Mucosa of rectum (tissue), 2 donors: ENCODE measurements around the gene MYNN.

ENCODE experiments used
- H3K27ac ChIP-seq, 2 donors: one replicate each; pipeline ENCODE4 v1.7.0; 2013; ENCODE audit warnings: inconsistent platforms in 2 of 2, low read depth in 2 of 2, low read length in 2 of 2
- H3K27me3 ChIP-seq, 2 donors: one replicate each; pipeline ENCODE4 v1.7.0; 2013; ENCODE audit warnings: low read length in 2 of 2; ENCODE audit not compliant: control insufficient read depth in 2 of 2, insufficient read depth in 2 of 2
- H3K36me3 ChIP-seq, 2 donors: one replicate each; pipeline ENCODE4 v1.7.0; 2013; ENCODE audit warnings: low read length in 2 of 2; ENCODE audit not compliant: control insufficient read depth in 2 of 2, insufficient read depth in 2 of 2
- H3K4me1 ChIP-seq, 2 donors: one replicate each; pipeline ENCODE4 v1.7.0; 2013; ENCODE audit warnings: low read length in 2 of 2, mild to moderate bottlenecking in 1 of 2; ENCODE audit not compliant: control insufficient read depth in 2 of 2, insufficient read depth in 2 of 2
- H3K4me3 ChIP-seq, 2 donors: one replicate each; pipeline ENCODE4 v1.7.0; 2013; ENCODE audit warnings: low read length in 2 of 2
- H3K9ac ChIP-seq, 2 donors: one replicate each; pipeline ENCODE4 v1.7.0; 2013; ENCODE audit warnings: low read length in 2 of 2, low read depth in 1 of 2, mild to moderate bottlenecking in 1 of 2
- H3K9me3 ChIP-seq, 2 donors: one replicate each; pipeline ENCODE4 v1.7.0; 2013; ENCODE audit warnings: low read length in 2 of 2; ENCODE audit not compliant: control insufficient read depth in 2 of 2
- donor health status: healthy.
- donor health status: Normal muscosa, but diverticular disease.

The MYNN gene

GRCh38 chr3:169811631-169812331, 38.6 kb downstream of the MYNN start:
- peak overlapping the region; percentile 42 to 72 for H3K9ac ChIP-seq
- peak overlapping the region; percentile 53 to 57 for H3K27ac ChIP-seq
- peak overlapping the region; percentile 60 to 73 for H3K4me3 ChIP-seq
- H3K4me1 ChIP-seq, result peaks cover 3 to 10% of the 10 kb centered on the region in 2 donors
- H3K9me3 ChIP-seq, result no peaks in the 10 kb centered on the region
- H3K27me3 ChIP-seq, result no peaks in the 10 kb centered on the region
- H3K36me3 ChIP-seq, result no peaks in the 10 kb centered on the region

DNA sequence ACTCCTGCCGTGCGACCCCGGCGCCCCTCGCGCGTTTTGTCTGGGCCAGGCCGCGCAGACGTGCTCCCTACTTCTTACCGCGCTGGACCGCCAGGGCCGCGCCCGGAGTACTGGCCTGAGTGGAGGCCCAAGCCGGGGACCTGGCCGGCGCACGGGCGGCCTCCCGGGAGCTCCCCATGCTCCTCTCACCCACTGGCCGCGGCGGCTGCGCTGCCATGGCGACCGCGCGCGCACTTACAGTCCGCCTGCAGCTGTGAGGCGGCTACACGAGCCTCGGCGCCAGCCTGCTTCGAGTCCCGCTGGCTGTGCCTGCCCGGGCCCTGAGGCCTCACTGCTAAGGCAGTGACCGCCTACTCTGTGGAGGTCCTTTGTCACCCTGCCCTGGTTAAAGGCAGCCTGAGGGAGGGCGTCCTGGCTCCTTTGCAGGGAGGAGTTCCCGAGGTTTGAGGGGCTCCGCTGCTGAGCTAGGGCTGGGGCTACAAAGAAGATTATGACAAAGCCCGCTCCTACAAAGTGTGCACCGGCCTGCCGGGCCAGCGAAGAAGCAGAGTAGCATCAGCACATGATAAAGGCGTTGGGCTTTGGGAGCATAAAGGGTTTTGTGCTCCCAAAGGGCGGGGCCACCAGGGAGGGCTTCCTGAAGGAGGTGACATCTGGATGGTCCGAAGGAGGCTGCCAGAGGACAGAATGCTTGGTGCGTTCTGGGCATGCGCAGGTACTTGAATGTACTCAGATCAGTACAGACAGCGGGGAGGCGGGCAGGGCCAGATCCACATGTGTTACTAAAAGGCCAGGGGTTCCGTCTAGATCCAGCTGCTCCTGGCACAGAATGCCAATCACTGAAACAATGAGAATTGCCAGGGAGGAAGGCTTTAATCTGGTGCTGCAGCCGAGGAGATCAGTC, 39.4 kb downstream of the MYNN start, which contains the start of the genes LRRC34 and LRRIQ4:
LRRC34 (minus strand) TSS at position 573 of the 904 bp plus-strand sequence; CDS start at position 217, 356 bp downstream.
LRRIQ4 (plus strand) TSS at position 539 of the 904 bp plus-strand sequence. CDS start 9,052 bp downstream, outside the sequence.
- Histone ChIP-seq H3K4me3 (peak within 1 kb of the TSS; percentile 60 to 73), H3K9me3 (no peaks in the 10 kb centered on the region), H3K27ac (peak within 1 kb of the TSS; percentile 53 to 57), H3K27me3 (no peaks in the 10 kb centered on the region), H3K9ac (peak within 1 kb of the TSS; percentile 44 to 72), H3K36me3 (no peaks in the 10 kb centered on the region), H3K4me1 (peaks cover 3 to 10% of the 10 kb centered on the region in 2 donors)

DNA sequence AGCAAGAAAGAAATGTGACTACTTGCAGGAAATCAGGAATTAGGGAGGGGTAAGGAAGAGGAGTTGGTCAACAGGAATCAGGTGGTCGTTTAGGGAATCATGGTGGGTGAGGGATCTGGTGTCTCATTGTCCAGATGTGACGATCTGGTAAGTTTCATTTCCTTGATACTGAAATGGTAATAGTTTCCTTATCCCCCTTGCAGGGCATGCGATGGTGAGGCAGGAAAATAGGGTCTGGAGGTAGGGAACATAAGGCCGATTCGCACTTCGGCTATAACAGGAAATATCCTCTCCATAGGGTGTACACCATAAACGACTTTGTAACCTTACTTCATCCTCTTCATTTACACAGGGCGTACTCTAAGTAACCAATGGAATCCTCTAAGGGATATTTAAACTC, 40.1 kb downstream of the MYNN start:
- Histone ChIP-seq H3K27me3 (no peaks in the 10 kb centered on the region), H3K27ac (no peak overlapping the region), H3K9me3 (no peaks in the 10 kb centered on the region), H3K9ac (peak overlapping the region; percentile 5 to 44), H3K4me1 (peaks cover 3 to 10% of the 10 kb centered on the region in 2 donors), H3K4me3 (peak overlapping the region; percentile 60 to 73), H3K36me3 (no peaks in the 10 kb centered on the region)

DNA sequence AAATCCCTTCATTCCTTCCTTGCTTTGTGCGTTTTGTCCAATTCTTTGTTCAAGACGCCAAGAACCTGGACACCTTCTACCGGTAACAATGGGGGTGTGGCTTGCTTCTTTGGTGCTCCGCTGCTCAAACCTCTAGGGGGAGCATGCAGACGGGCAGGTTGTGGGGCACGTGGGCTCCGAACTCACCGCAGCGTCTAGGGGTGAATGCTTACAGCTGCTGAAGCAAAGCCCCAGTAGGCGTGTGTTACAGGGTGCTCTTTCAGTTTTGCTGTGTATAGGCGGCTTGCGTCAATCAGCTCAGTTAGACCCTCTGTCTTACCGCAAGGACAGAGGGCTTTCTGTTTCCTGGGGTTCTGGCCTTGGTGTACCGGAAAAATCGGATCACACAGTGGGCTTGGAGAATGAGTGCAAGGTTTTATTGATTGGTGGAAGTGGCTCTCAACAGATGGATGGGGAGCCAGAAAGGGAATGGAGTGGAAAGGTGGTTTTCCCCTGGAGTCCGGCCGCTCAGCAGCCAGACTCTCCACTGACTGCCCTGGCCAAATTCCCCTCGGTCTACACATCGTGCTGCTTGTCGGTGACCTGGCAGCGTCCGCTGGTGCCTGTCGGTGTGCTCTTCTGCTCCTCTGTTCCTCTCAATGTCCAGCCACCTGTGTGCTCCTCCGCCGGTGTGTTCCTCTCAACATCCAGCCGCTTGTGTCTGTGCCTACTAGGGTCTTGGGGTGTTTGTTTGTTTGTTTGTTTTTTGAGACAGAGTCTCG, 40.7 kb downstream of the MYNN start:
- Histone ChIP-seq H3K9me3 (no peaks in the 10 kb centered on the region), H3K4me1 (peaks cover 3 to 10% of the 10 kb centered on the region in 2 donors), H3K27ac (peak overlapping the region; percentile 26 to 52), H3K4me3 (peak overlapping the region; percentile 60 to 73), H3K9ac (peak overlapping the region; percentile 34 to 44), H3K36me3 (no peaks in the 10 kb centered on the region), H3K27me3 (no peaks in the 10 kb centered on the region)

- H3K27ac ChIP-seq, result no peak overlapping the region
- peaks cover 3 to 10% of the 10 kb centered on the region in 2 donors for H3K4me1 ChIP-seq
- no peak overlapping the region for H3K4me3 ChIP-seq
- no peaks in the 10 kb centered on the region for H3K36me3 ChIP-seq
- no peaks in the 10 kb centered on the region for H3K27me3 ChIP-seq
- H3K9ac ChIP-seq, result no peak overlapping the region
- no peaks in the 10 kb centered on the region for H3K9me3 ChIP-seq
These were observed 42.5 kb downstream of the MYNN start for GRCh38 chr3:169815590-169816150.

GRCh38 chr3:169818316-169818715, 45.1 kb downstream of the MYNN start:
- Histone ChIP-seq H3K9ac (no peak overlapping the region), H3K27ac (no peak overlapping the region), H3K4me3 (no peak overlapping the region), H3K36me3 (no peaks in the 10 kb centered on the region), H3K27me3 (no peaks in the 10 kb centered on the region), H3K4me1 (peaks cover 0 to 5% of the 10 kb centered on the region in 2 donors), H3K9me3 (no peaks in the 10 kb centered on the region)

- no peak overlapping the region for H3K9ac ChIP-seq
- H3K36me3 ChIP-seq, result no peaks in the 10 kb centered on the region
- peak overlapping the region; percentile 14 to 74 for H3K27ac ChIP-seq
- peak overlapping the region in 1 of 2 donors; percentile 28 for H3K4me3 ChIP-seq
- H3K4me1 ChIP-seq, result peaks cover 0 to 4% of the 10 kb centered on the region in 2 donors
- H3K27me3 ChIP-seq, result no peaks in the 10 kb centered on the region
- no peaks in the 10 kb centered on the region for H3K9me3 ChIP-seq
These were observed 48.9 kb downstream of the MYNN start for GRCh38 chr3:169822091-169822490.

- Histone ChIP-seq H3K4me3 (peak overlapping the region in 1 of 2 donors; percentile 28), H3K27ac (peak overlapping the region; percentile 14 to 74), H3K9ac (no peak overlapping the region), H3K4me1 (peaks cover 0 to 4% of the 10 kb centered on the region in 2 donors), H3K27me3 (no peaks in the 10 kb centered on the region), H3K36me3 (no peaks in the 10 kb centered on the region), H3K9me3 (no peaks in the 10 kb centered on the region)
These were observed 49.3 kb downstream of the MYNN start for GRCh38 chr3:169822540-169822939.

GRCh38 chr3:169822983-169823382, 49.8 kb downstream of the MYNN start:
- H3K9me3 ChIP-seq, result no peaks in the 10 kb centered on the region
- H3K36me3 ChIP-seq, result no peaks in the 10 kb centered on the region
- H3K27ac ChIP-seq, result peak overlapping the region; percentile 14 to 74
- H3K4me1 ChIP-seq, result peaks cover 0 to 4% of the 10 kb centered on the region in 2 donors
- no peaks in the 10 kb centered on the region for H3K27me3 ChIP-seq
- no peak overlapping the region for H3K9ac ChIP-seq
- no peak overlapping the region for H3K4me3 ChIP-seq
